ENCODE data around the gene EEFSEC.
"Not testable (repeated sequence)": the region's sequence is repeated elsewhere in the genome, so short reads cannot be mapped to it uniquely, and the experiment has no call there.

DNA sequence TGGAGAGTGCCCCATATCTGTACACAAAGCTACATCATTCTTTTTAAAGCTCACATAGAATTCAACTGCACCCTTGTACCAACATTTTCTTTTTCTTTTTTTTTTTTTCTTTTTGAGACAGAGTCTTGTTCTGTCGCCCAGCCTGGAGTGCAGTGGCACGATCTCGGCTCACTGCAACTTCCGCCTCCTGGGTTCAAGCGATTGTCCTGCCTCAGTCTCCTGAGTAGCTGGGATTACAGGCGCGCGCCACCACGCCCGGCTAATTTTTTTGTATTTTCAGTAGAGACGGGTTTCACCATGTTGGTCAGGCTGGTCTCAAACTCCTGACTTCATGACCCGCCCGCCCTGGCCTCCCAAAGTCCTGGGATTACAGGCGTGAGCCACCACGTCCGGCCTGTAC is 1.1 kb downstream of the EEFSEC start:
- TF ChIP-seq, protein P1, sequence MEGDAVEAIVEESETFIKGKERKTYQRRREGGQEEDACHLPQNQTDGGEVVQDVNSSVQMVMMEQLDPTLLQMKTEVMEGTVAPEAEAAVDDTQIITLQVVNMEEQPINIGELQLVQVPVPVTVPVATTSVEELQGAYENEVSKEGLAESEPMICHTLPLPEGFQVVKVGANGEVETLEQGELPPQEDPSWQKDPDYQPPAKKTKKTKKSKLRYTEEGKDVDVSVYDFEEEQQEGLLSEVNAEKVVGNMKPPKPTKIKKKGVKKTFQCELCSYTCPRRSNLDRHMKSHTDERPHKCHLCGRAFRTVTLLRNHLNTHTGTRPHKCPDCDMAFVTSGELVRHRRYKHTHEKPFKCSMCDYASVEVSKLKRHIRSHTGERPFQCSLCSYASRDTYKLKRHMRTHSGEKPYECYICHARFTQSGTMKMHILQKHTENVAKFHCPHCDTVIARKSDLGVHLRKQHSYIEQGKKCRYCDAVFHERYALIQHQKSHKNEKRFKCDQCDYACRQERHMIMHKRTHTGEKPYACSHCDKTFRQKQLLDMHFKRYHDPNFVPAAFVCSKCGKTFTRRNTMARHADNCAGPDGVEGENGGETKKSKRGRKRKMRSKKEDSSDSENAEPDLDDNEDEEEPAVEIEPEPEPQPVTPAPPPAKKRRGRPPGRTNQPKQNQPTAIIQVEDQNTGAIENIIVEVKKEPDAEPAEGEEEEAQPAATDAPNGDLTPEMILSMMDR (conservative IDR thresholded peaks at IDR 0.05; ENCODE audit: low read length): not testable (repeated sequence)
- TF ChIP-seq EZH2phosphoT487 (IDR thresholded peaks at IDR 0.05; ENCODE audit: borderline replicate concordance, low read depth, low read length): not testable (repeated sequence)

All from OCI-LY7 (cell line).